Liver (tissue), 9 donors: ENCODE data around the gene SPART. TPM values are rescaled to one million over a fixed set of nuclear protein-coding genes. Genes with fewer than 3 reads are reported as not detected.
A peak's percentile ranks its signal among the peaks of the same experiment; 100 is the strongest.

Source experiments
- DNase-seq: peaks from one replicate; pipeline ENCODE4 v3.0.0-alpha.2; 2017; ENCODE audit warnings: low spot score
- H3K27ac ChIP-seq, 2 donors: one replicate each; pipeline ENCODE4 v1.7.0; 2013; ENCODE audit warnings: inconsistent platforms in 2 of 2, low read length in 2 of 2, control low read depth in 1 of 2, low read depth in 1 of 2, mild to moderate bottlenecking in 1 of 2
- H3K27me3 ChIP-seq, 4 donors: one replicate each; pipeline versions ENCODE4 v1.6.1 to v1.7.0; 2013; ENCODE audit warnings: low read length in 3 of 4, inconsistent platforms in 1 of 4, mild to moderate bottlenecking in 1 of 4, moderate library complexity in 1 of 4; ENCODE audit not compliant: control insufficient read depth in 4 of 4, insufficient read depth in 4 of 4
- H3K36me3 ChIP-seq, 4 donors: one replicate each; pipeline versions ENCODE4 v1.6.1 to v1.7.0; 2013; ENCODE audit warnings: low read length in 3 of 4, mild to moderate bottlenecking in 3 of 4, low read depth in 1 of 4, moderate library complexity in 1 of 4; ENCODE audit not compliant: control insufficient read depth in 4 of 4, insufficient read depth in 3 of 4
- H3K4me1 ChIP-seq, 4 donors: one replicate each; pipeline versions ENCODE4 v1.6.1 to v1.7.0; 2013; ENCODE audit warnings: low read length in 3 of 4, mild to moderate bottlenecking in 3 of 4, moderate library complexity in 1 of 4; ENCODE audit not compliant: control insufficient read depth in 4 of 4, insufficient read depth in 4 of 4
- H3K4me3 ChIP-seq, 3 donors: one replicate each; pipeline versions ENCODE4 v1.6.1 to v1.7.0; 2013; ENCODE audit warnings: low read length in 3 of 3, control low read depth in 1 of 3, low read depth in 1 of 3, mild to moderate bottlenecking in 1 of 3
- H3K9ac ChIP-seq, 2 donors: one replicate each; pipeline ENCODE4 v1.7.0; 2013; ENCODE audit warnings: low read length in 2 of 2, mild to moderate bottlenecking in 2 of 2, moderate library complexity in 2 of 2, control low read depth in 1 of 2, low read depth in 1 of 2
- H3K9me3 ChIP-seq, 4 donors: one replicate each; pipeline versions ENCODE4 v1.6.1 to v1.7.0; 2013; ENCODE audit warnings: low read length in 3 of 4; ENCODE audit not compliant: control insufficient read depth in 4 of 4
- EGR1 ChIP-seq, 2 donors: IDR thresholded peaks; 2 replicates each; pipeline ENCODE4 v1.6.1; 2016 to 2018; ENCODE audit warnings: antibody characterized with exemption in 2 of 2, low read depth in 2 of 2
- FOXA1 ChIP-seq: IDR thresholded peaks from 2 replicates; pipeline ENCODE4 v1.6.1; 2016; ENCODE audit warnings: antibody characterized with exemption
- FOXA2 ChIP-seq: IDR thresholded peaks from 2 replicates; pipeline ENCODE4 v1.6.1; 2016; ENCODE audit warnings: antibody characterized with exemption
- GABPA ChIP-seq, 2 donors: IDR thresholded peaks in 1 of 2; conservative IDR thresholded peaks in 1 of 2; 2 replicates each; pipeline ENCODE4 v1.6.1; 2016; ENCODE audit warnings: antibody characterized with exemption in 2 of 2, mild to moderate bottlenecking in 1 of 2, moderate library complexity in 1 of 2
- HNF4A ChIP-seq, 2 donors: conservative IDR thresholded peaks; 2 replicates each; pipeline ENCODE4 v1.6.1; 2016; ENCODE audit warnings: antibody characterized with exemption in 2 of 2, mild to moderate bottlenecking in 2 of 2
- HNF4G ChIP-seq: IDR thresholded peaks from 2 replicates; pipeline ENCODE4 v1.6.1; 2016; ENCODE audit warnings: antibody characterized with exemption
- JUND ChIP-seq, 2 donors: IDR thresholded peaks; 2 replicates each; pipeline ENCODE4 v1.6.1; 2016; ENCODE audit warnings: antibody characterized with exemption in 2 of 2
- NR2F2 ChIP-seq: IDR thresholded peaks from 2 replicates; pipeline ENCODE4 v1.6.1; 2016; ENCODE audit warnings: antibody characterized with exemption
- RAD21 ChIP-seq, 2 donors: IDR thresholded peaks; 2 replicates each; pipeline ENCODE4 v1.6.1; 2016; ENCODE audit warnings: antibody characterized with exemption in 2 of 2, mild to moderate bottlenecking in 2 of 2
- RXRA ChIP-seq, 2 donors: IDR thresholded peaks; 2 replicates each; pipeline ENCODE4 v1.6.1; 2017 to 2018; ENCODE audit warnings: antibody characterized with exemption in 2 of 2, mild to moderate bottlenecking in 1 of 2
- SP1 ChIP-seq: IDR thresholded peaks from 2 replicates; pipeline ENCODE4 v1.6.1; 2018; ENCODE audit warnings: antibody characterized with exemption, mild to moderate bottlenecking
- TAF1 ChIP-seq: conservative IDR thresholded peaks from 2 replicates; pipeline ENCODE4 v1.6.1; 2016; ENCODE audit warnings: antibody characterized with exemption, mild to moderate bottlenecking
- YY1 ChIP-seq: IDR thresholded peaks from 2 replicates; pipeline ENCODE4 v1.6.1; 2016; ENCODE audit warnings: antibody characterized with exemption, mild to moderate bottlenecking
- WGBS: extraction: QIAGEN DNeasy Blood & Tissue Kit; methylation state at CpG from one replicate; pipeline ENCODE4 v1.1.7; 2013; 5-methylcytosine and 5-hydroxymethylcytosine counted together
- polyA plus RNA-seq, 2 donors: library from polyadenylated mRNA; stranded (reverse) in 1 of 2; unstranded in 1 of 2; fragments of 200-250 nt in 1 of 2; fragments of >200 nt in 1 of 2; fragmentation: Nextera tagmentation in 1 of 2; extraction: Ambion mirVana in 1 of 2; gene quantifications; one replicate each; pipeline versions ENCODE4 v1.2.1 to v1.2.3, GENCODE V29; 2013 to 2015
- total RNA-seq, 2 donors: library from RNA; depleted of rRNA; stranded (reverse); fragments of >200 nt; gene quantifications; one replicate each; pipeline ENCODE4 v1.2.3, GENCODE V29; 2014
- TF ChIP-seq, protein P1 (sequence below): IDR thresholded peaks from 2 replicates; pipeline ENCODE4 v1.6.1; 2016; ENCODE audit warnings: antibody characterized with exemption, mild to moderate bottlenecking
- TF ChIP-seq, protein P2 (sequence below): IDR thresholded peaks from 2 replicates; pipeline ENCODE4 v1.6.1; 2016; ENCODE audit warnings: antibody characterized with exemption
- TF ChIP-seq, protein P3 (sequence below): IDR thresholded peaks from 2 replicates; pipeline ENCODE4 v1.6.1; 2016; ENCODE audit warnings: antibody characterized with exemption
- TF ChIP-seq, protein P4 (sequence below): IDR thresholded peaks from 2 replicates; pipeline ENCODE4 v1.6.1; 2016; ENCODE audit warnings: antibody characterized with exemption
- TF ChIP-seq, protein P5 (sequence below): fragments of 150-350 bp; IDR thresholded peaks from 2 replicates; pipeline ENCODE4 v1.5.1; 2017; ENCODE audit warnings: improper control_type of control experiment, low read depth, low read length; ENCODE audit not compliant: missing input control
- donor health status: healthy.
- donor health status: healthy.
- donor health status: healthy.
- donor health status: healthy.
- donor health status: healthy.

Gene SPART
- total and polyA plus RNA-seq, 4 donors, result 6.9 to 15.3 (median 11.0) TPM

DNA sequence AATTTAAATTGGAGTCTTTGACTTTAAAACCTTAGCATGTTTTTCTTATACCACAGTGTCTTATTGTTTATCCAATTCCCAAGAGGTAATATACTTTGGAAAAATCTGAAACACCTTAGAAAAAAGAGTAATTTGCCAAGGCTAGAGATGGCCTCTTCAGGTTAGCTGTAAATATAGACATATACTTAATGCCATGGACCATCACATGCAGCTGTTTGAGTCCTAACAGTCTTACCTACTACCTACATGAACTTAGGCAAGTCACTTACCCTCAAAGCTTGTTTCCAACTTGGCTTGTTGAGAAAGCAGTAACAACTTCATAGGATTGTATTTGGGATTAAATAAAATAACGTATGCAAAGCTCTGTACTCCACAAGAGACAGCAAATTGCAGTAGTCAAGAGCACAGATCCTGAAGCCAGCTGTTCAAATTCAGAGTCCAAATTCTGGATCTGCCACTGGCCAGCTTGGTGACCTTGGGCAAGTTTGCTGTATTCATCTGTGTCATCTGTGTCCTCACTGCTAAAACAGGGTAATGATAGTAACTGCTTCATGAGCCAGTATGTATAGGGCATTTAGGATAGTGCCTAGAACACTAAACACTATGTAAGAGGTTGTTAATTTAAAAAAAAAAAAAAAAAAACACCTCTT is 13.2 kb upstream of the SPART start:
- H3K27me3 ChIP-seq, result no peaks in the 10 kb centered on the region

More for the DNA sequence above, 13.2 kb upstream of the SPART start:
- Histone ChIP-seq H3K27ac (peak overlapping the region; percentile 36 to 47), H3K36me3 (no peaks in the 10 kb centered on the region), H3K4me1 (peaks cover 0 to 27% (median 23%) of the 10 kb centered on the region in 4 donors), H3K4me3 (peak overlapping the region in 2 of 3 donors; percentile 20 to 31), H3K9ac (peak overlapping the region in 1 of 2 donors; percentile 31), H3K9me3 (no peaks in the 10 kb centered on the region)
- TF ChIP-seq SP1 (no peak), EGR1 (IDR thresholded peaks at IDR 0.05; ENCODE audit: low read depth in 2 of 2) (no peak), JUND (IDR thresholded peaks at IDR 0.05) (peak in 1 of 2 donors; percentile 23), HNF4A (conservative IDR thresholded peaks at IDR 0.05) (peak; percentile 49 to 71), GABPA (IDR thresholded peaks at IDR 0.05 in 1 of 2, conservative IDR thresholded peaks at IDR 0.05 in 1 of 2) (no peak), RXRA (IDR thresholded peaks at IDR 0.05) (peak in 1 of 2 donors; percentile 20), FOXA1 (no peak), TAF1 (no peak), FOXA2 (peak; percentile 9), RAD21 (IDR thresholded peaks at IDR 0.05) (no peak), NR2F2 (no peak), YY1 (no peak), HNF4G (no peak)
- TF ChIP-seq, protein P1, sequence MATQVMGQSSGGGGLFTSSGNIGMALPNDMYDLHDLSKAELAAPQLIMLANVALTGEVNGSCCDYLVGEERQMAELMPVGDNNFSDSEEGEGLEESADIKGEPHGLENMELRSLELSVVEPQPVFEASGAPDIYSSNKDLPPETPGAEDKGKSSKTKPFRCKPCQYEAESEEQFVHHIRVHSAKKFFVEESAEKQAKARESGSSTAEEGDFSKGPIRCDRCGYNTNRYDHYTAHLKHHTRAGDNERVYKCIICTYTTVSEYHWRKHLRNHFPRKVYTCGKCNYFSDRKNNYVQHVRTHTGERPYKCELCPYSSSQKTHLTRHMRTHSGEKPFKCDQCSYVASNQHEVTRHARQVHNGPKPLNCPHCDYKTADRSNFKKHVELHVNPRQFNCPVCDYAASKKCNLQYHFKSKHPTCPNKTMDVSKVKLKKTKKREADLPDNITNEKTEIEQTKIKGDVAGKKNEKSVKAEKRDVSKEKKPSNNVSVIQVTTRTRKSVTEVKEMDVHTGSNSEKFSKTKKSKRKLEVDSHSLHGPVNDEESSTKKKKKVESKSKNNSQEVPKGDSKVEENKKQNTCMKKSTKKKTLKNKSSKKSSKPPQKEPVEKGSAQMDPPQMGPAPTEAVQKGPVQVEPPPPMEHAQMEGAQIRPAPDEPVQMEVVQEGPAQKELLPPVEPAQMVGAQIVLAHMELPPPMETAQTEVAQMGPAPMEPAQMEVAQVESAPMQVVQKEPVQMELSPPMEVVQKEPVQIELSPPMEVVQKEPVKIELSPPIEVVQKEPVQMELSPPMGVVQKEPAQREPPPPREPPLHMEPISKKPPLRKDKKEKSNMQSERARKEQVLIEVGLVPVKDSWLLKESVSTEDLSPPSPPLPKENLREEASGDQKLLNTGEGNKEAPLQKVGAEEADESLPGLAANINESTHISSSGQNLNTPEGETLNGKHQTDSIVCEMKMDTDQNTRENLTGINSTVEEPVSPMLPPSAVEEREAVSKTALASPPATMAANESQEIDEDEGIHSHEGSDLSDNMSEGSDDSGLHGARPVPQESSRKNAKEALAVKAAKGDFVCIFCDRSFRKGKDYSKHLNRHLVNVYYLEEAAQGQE, result no peak
- TF ChIP-seq, protein P2, sequence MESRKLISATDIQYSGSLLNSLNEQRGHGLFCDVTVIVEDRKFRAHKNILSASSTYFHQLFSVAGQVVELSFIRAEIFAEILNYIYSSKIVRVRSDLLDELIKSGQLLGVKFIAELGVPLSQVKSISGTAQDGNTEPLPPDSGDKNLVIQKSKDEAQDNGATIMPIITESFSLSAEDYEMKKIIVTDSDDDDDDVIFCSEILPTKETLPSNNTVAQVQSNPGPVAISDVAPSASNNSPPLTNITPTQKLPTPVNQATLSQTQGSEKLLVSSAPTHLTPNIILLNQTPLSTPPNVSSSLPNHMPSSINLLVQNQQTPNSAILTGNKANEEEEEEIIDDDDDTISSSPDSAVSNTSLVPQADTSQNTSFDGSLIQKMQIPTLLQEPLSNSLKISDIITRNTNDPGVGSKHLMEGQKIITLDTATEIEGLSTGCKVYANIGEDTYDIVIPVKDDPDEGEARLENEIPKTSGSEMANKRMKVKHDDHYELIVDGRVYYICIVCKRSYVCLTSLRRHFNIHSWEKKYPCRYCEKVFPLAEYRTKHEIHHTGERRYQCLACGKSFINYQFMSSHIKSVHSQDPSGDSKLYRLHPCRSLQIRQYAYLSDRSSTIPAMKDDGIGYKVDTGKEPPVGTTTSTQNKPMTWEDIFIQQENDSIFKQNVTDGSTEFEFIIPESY, result no peak
- TF ChIP-seq, protein P3, sequence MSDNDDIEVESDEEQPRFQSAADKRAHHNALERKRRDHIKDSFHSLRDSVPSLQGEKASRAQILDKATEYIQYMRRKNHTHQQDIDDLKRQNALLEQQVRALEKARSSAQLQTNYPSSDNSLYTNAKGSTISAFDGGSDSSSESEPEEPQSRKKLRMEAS, result no peak
- TF ChIP-seq, protein P4, sequence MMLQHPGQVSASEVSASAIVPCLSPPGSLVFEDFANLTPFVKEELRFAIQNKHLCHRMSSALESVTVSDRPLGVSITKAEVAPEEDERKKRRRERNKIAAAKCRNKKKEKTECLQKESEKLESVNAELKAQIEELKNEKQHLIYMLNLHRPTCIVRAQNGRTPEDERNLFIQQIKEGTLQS, result no peak
- TF ChIP-seq, protein P5, sequence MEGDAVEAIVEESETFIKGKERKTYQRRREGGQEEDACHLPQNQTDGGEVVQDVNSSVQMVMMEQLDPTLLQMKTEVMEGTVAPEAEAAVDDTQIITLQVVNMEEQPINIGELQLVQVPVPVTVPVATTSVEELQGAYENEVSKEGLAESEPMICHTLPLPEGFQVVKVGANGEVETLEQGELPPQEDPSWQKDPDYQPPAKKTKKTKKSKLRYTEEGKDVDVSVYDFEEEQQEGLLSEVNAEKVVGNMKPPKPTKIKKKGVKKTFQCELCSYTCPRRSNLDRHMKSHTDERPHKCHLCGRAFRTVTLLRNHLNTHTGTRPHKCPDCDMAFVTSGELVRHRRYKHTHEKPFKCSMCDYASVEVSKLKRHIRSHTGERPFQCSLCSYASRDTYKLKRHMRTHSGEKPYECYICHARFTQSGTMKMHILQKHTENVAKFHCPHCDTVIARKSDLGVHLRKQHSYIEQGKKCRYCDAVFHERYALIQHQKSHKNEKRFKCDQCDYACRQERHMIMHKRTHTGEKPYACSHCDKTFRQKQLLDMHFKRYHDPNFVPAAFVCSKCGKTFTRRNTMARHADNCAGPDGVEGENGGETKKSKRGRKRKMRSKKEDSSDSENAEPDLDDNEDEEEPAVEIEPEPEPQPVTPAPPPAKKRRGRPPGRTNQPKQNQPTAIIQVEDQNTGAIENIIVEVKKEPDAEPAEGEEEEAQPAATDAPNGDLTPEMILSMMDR, result no peak
- 35% methylated on average over 1 of the region's 1 CpG for WGBS
- no peak for DNase-seq
